ENCODE results near the gene ACIN1.

The ACIN1 gene

GRCh38 chr14:23009483-23009938 lies 85.4 kb downstream of the ACIN1 start:
- DNase-seq = no peak

GRCh38 chr14:23008831-23009230 lies 86.1 kb downstream of the ACIN1 start:
- DNase-seq = no peak

All from NCI-H1048 (cell line).